Measurements from ENCODE around the gene JUNB. TPM values are rescaled to one million over a fixed set of nuclear protein-coding genes. Genes with fewer than 3 reads are reported as not detected.

The JUNB gene
- total RNA-seq, 1 donor from 2014 or later, result 16.3 TPM

GRCh38 chr19:12773571-12773970 is 17.7 kb upstream of the JUNB start:
- no peak for DNase-seq (ENCODE audit: low spot score)

GRCh38 chr19:12774588-12775555 is 16.4 kb upstream of the JUNB start, which contains the start of gene HOOK2:
Gene HOOK2 (minus strand): TSS chr19:12775552. CDS start chr19:12775449, 103 bp downstream.
- ATAC-seq (peak; percentile 43), DNase-seq (ENCODE audit: low spot score) (peak; percentile 89)

More at GRCh38 chr19:12773571-12773970, 17.7 kb upstream of the JUNB start:
- no peak for ATAC-seq

- ATAC-seq, result peak; percentile 62
- DNase-seq (ENCODE audit: low spot score), result peak; percentile 81
These were observed 13.9 kb upstream of the JUNB start for GRCh38 chr19:12777217-12778016.

GRCh38 chr19:12778017-12778904 is 13.0 kb upstream of the JUNB start:
- peak; percentile 35 for ATAC-seq

GRCh38 chr19:12778905-12779161 is 12.5 kb upstream of the JUNB start:
- ATAC-seq (no peak), DNase-seq (ENCODE audit: low spot score) (no peak)

More at GRCh38 chr19:12778017-12778904, 13.0 kb upstream of the JUNB start:
- DNase-seq (ENCODE audit: low spot score), result peak; percentile 75

- ATAC-seq, result no peak
These were observed 11.9 kb upstream of the JUNB start for GRCh38 chr19:12779162-12779993.

GRCh38 chr19:12782174-12782423 is 9.2 kb upstream of the JUNB start:
- DNase-seq (ENCODE audit: low spot score) (no peak), ATAC-seq (no peak)

More at GRCh38 chr19:12779162-12779993, 11.9 kb upstream of the JUNB start:
- DNase-seq (ENCODE audit: low spot score), result peak; percentile 69

GRCh38 chr19:12782424-12783290 is 8.6 kb upstream of the JUNB start:
- DNase-seq (ENCODE audit: low spot score) (peak; percentile 86), ATAC-seq (peak; percentile 66)

- DNase-seq (ENCODE audit: low spot score) (no peak), ATAC-seq (no peak)
These were observed 7.9 kb upstream of the JUNB start for GRCh38 chr19:12783291-12783848.

GRCh38 chr19:12783849-12784393 is 7.4 kb upstream of the JUNB start:
- peak; percentile 4 for ATAC-seq
- DNase-seq (ENCODE audit: low spot score), result peak; percentile 60

- no peak for ATAC-seq
- no peak for DNase-seq (ENCODE audit: low spot score)
These were observed 6.9 kb upstream of the JUNB start for GRCh38 chr19:12784394-12784870.

DNA sequence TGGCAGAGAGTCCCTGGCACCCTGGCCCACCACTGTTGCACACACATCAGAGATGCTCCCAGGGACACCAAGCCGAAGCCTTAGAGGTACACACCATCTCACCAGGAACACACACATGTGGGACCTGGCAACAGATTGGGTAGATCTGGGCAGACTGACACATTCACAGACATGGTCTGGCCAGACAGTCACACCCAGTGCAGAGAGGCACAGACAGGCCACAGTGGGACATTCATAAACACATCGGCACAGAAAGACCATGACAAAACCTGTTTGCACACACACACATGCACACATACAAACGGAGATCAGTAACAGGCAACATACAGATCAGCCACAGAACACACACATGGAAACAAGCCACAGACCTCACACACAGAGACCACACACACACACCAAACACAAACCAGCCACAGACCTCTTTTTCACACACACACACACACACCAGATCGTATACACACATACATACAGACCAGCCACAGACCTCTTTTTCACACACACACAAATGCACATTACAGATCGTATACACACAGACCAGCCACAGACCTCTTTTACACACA is 6.3 kb upstream of the JUNB start:
- no peak for DNase-seq (ENCODE audit: low spot score)
- ATAC-seq, result no peak

DNA sequence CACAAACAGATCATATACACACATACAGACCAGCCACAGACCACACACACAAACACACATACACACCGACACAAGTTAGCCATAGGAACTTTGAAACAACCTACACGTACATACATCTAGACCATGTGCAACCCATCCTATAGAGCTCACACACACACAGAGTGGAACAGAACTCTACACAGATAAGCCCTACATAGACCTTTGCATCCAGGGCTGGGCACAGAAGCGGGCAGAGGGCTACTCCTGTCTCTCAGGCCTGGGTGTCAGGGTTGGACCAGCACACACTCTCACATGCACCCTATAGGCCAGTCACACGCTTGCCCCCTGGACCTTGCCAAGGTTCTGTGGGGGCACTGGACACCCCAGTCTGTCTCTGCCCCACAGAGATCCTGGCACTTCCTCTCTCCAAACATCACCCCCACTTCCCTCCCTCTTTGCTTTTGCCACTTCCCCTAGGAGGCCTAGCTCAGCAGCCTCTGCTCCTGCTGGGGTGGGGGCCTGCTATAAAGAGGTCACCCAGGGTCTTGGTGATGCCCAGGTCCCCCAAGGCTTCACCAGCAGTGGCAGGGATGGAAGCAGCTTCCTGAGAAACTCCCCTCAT is 5.8 kb upstream of the JUNB start:
- DNase-seq (ENCODE audit: low spot score) (no peak), ATAC-seq (no peak)

DNA sequence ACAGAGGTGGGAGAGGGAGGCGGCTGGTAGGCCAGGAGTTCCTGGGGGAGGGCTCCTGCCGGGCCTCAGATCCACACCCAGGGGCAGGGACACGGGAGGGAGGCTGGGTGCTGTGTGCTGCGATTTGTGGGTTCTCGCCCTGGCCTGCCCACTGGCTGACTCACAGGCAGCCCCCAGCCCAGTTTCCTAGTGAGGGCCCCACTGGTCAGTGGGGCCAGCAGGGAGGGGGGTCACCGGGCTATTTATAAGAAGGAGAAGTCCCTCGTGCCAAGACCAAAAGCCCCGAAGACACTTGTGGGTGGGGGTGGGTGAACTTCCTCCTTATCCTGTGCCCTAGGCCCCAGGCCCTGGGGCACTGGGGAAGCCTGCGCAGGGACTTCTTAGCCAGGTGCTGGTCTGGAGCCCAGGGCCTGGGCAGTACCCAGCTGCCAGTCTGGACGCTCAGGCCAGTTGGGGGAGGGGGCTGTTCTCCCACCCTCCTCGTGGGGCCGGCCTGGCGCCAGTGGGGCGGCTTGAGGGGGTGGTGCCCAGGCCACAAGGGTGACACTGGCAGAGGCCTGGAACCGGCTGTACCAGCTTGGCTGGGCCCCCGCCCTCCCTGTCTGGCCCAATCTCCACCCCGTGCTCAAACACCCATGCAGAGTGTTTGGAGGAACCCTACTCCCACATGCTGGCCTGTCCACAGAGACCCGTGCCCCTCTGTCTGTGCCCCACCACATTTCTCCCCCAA is 5.0 kb upstream of the JUNB start:
- ATAC-seq, result no peak
- peak; percentile 73 for DNase-seq (ENCODE audit: low spot score)

GRCh38 chr19:12786952-12787351 is 4.3 kb upstream of the JUNB start:
- ATAC-seq (no peak), DNase-seq (ENCODE audit: low spot score) (no peak)

- no peak for ATAC-seq
- DNase-seq (ENCODE audit: low spot score), result no peak
These were observed 3.8 kb upstream of the JUNB start for GRCh38 chr19:12787458-12787857.
